ENCODE results near the gene UBE2E2.

- TF ChIP-seq, protein P1, sequence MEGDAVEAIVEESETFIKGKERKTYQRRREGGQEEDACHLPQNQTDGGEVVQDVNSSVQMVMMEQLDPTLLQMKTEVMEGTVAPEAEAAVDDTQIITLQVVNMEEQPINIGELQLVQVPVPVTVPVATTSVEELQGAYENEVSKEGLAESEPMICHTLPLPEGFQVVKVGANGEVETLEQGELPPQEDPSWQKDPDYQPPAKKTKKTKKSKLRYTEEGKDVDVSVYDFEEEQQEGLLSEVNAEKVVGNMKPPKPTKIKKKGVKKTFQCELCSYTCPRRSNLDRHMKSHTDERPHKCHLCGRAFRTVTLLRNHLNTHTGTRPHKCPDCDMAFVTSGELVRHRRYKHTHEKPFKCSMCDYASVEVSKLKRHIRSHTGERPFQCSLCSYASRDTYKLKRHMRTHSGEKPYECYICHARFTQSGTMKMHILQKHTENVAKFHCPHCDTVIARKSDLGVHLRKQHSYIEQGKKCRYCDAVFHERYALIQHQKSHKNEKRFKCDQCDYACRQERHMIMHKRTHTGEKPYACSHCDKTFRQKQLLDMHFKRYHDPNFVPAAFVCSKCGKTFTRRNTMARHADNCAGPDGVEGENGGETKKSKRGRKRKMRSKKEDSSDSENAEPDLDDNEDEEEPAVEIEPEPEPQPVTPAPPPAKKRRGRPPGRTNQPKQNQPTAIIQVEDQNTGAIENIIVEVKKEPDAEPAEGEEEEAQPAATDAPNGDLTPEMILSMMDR (IDR thresholded peaks at IDR 0.05), result no peak
- TF ChIP-seq POLR2A (IDR thresholded peaks at IDR 0.05), result no peak
Observed at GRCh38 chr3:23492057-23492456, 288.9 kb downstream of the UBE2E2 start.

All from ovary (tissue), 3 donors.